HCT116 (cell line): ENCODE measurements around the gene RNF225. TPM values are rescaled to one million over a fixed set of nuclear protein-coding genes. Genes with fewer than 3 reads are reported as not detected.

Experiments used
- ATAC-seq: fragments of 200-7000 bp; cut with Tn5 transposase; 2 replicates; pipeline ENCODE4 v1.9.1; 2020; ENCODE audit warnings: mild to moderate bottlenecking, moderate library complexity
- BruUV-seq: library from RNA; stranded (reverse); fragments of 400-500 nt; replicated peaks from 2 replicates; lab custom pipeline; 2021; lab: Mats Ljungman, UMichigan
- CTCF ChIA-PET: fragments of 300-600 bp; sonication (Branson Sonifier 250); formaldehyde crosslinking; loops from one replicate; lab custom pipeline; 2021; ENCODE audit warnings: antibody characterized with exemption; lab: Charles Lee
- POLR2A ChIA-PET: fragments of 300-600, 350-600 bp; sonication (Branson Sonifier 250); formaldehyde crosslinking; loops from one replicate; lab custom pipeline; 2021; ENCODE audit warnings: antibody characterized with exemption; lab: Charles Lee
- RAD21 ChIA-PET, 2 experiments: fragments of 300-600 bp; sonication (Branson Sonifier 250); formaldehyde crosslinking; loops; one replicate each; lab custom pipeline; 2023; ENCODE audit warnings: low total read pairs in 2 of 2; ENCODE audit not compliant: uncharacterized antibody in 2 of 2, unreplicated experiment in 2 of 2, low non-redundant PET in 1 of 2; lab: Charles Lee
- DNase-seq: peaks from one replicate; pipeline ENCODE4 v3.0.0-alpha.2; 2010; ENCODE audit warnings: low read depth, low spot score
- H2AFZ ChIP-seq: fragments of 200-600 bp; shearing (Covaris generic), sonication (generic); 2 replicates; pipeline ENCODE4 v1.6.1; 2017; ENCODE audit warnings: low read depth, mixed run types, mixed read lengths, antibody characterized with exemption, low read length; ENCODE audit not compliant: poor library complexity, severe bottlenecking
- H3K27ac ChIP-seq: 2 replicates; pipeline ENCODE4 v1.5.1; 2012; ENCODE audit warnings: low read depth, low read length
- H3K27me3 ChIP-seq: fragments of 200-600 bp; sonication (generic); 2 replicates; pipeline ENCODE4 v1.6.1; 2016; ENCODE audit warnings: mixed run types, low read length, mixed read lengths; ENCODE audit not compliant: insufficient read depth
- H3K36me3 ChIP-seq, 2 experiments: fragments of 200-500 bp in 1 of 2; fragments of 200-600 bp in 1 of 2; sonication (Bioruptor generic) in 1 of 2; sonication (generic) in 1 of 2; 2 replicates each; pipeline versions ENCODE4 v1.5.1 to v1.6.1; 2014 to 2016; ENCODE audit warnings: low read length in 2 of 2, inconsistent platforms in 1 of 2, mixed read lengths in 1 of 2, mixed run types in 1 of 2; ENCODE audit not compliant: insufficient read depth in 2 of 2, control insufficient read depth in 1 of 2
- H3K4me1 ChIP-seq, 2 experiments: fragments of 200-600 bp in 1 of 2; sonication (generic) in 1 of 2; 2 replicates each; pipeline versions ENCODE4 v1.5.1 to v1.6.1; 2012 to 2017; ENCODE audit warnings: low read length in 2 of 2, inconsistent platforms in 1 of 2, mild to moderate bottlenecking in 1 of 2, mixed read lengths in 1 of 2, mixed run types in 1 of 2, moderate library complexity in 1 of 2; ENCODE audit not compliant: insufficient read depth in 2 of 2, control insufficient read depth in 1 of 2
- H3K4me2 ChIP-seq: fragments of 200-600 bp; sonication (generic); 2 replicates; pipeline ENCODE4 v1.6.1; 2017; ENCODE audit warnings: mixed run types, low read length, mixed read lengths
- H3K4me3 ChIP-seq, 2 experiments: fragments of 200-600 bp in 1 of 2; sonication (generic) in 1 of 2; replicated peaks in 1 of 2; 2 replicates each; pipeline ENCODE4 v1.5.1; 2011 to 2016; ENCODE audit warnings: low read length in 2 of 2, control low read depth in 1 of 2, low read depth in 1 of 2, mild to moderate bottlenecking in 1 of 2, mixed read lengths in 1 of 2, mixed run types in 1 of 2
- H3K79me2 ChIP-seq: fragments of 200-600 bp; sonication (generic); 2 replicates; pipeline ENCODE4 v1.6.1; 2017; ENCODE audit warnings: mild to moderate bottlenecking, mixed run types, low read length, moderate library complexity, mixed read lengths; ENCODE audit not compliant: insufficient read depth
- H3K9ac ChIP-seq: fragments of 200-600 bp; sonication (generic); 2 replicates; pipeline ENCODE4 v1.6.1; 2016; ENCODE audit warnings: low read length, mixed read lengths
- H3K9me2 ChIP-seq: fragments of 200-600 bp; sonication (generic), shearing (Covaris generic); 2 replicates; pipeline ENCODE4 v1.6.1; 2017; ENCODE audit warnings: mixed run types, mild to moderate bottlenecking, moderate library complexity; ENCODE audit not compliant: insufficient read depth
- H3K9me3 ChIP-seq, 2 experiments: fragments of 200-500 bp in 1 of 2; fragments of 200-600 bp in 1 of 2; sonication (Bioruptor generic) in 1 of 2; sonication (generic) in 1 of 2; 2 replicates each; pipeline ENCODE4 v1.6.1; 2014 to 2017; ENCODE audit warnings: low read length in 2 of 2, mixed read lengths in 2 of 2, inconsistent platforms in 1 of 2, low read depth in 1 of 2, mild to moderate bottlenecking in 1 of 2, mixed run types in 1 of 2, moderate library complexity in 1 of 2; ENCODE audit not compliant: control insufficient read depth in 1 of 2, insufficient read depth in 1 of 2
- H4K20me1 ChIP-seq: fragments of 200-600 bp; sonication (generic), shearing (Covaris generic); 2 replicates; pipeline ENCODE4 v1.6.1; 2017; ENCODE audit warnings: mixed run types, mild to moderate bottlenecking, moderate library complexity; ENCODE audit not compliant: insufficient read depth
- CBX3 ChIP-seq: IDR thresholded peaks from 2 replicates; pipeline ENCODE4 v1.6.1; 2012; ENCODE audit warnings: low read depth
- ELF1 ChIP-seq: IDR thresholded peaks from 2 replicates; pipeline ENCODE4 v1.6.1; 2012; ENCODE audit warnings: low read depth, borderline replicate concordance
- FOSL1 ChIP-seq: IDR thresholded peaks from 2 replicates; pipeline ENCODE4 v1.6.1; 2012; ENCODE audit warnings: low read depth
- RAD21 ChIP-seq: IDR thresholded peaks from 2 replicates; pipeline ENCODE4 v1.6.1; 2012; ENCODE audit warnings: low read depth, mild to moderate bottlenecking
- SIN3A ChIP-seq: IDR thresholded peaks from 2 replicates; pipeline ENCODE4 v1.6.1; 2012; ENCODE audit warnings: low read depth
- SRF ChIP-seq: IDR thresholded peaks from 2 replicates; pipeline ENCODE4 v1.6.1; 2012; ENCODE audit warnings: low read depth
- YY1 ChIP-seq: IDR thresholded peaks from 2 replicates; pipeline ENCODE4 v1.6.1; 2011; ENCODE audit warnings: low read length, low read depth, moderate library complexity, mild to moderate bottlenecking; ENCODE audit not compliant: insufficient replicate concordance; ENCODE audit errors: extremely low read depth
- ZBTB33 ChIP-seq: IDR thresholded peaks from 2 replicates; pipeline ENCODE4 v1.6.1; 2011; ENCODE audit warnings: mild to moderate bottlenecking, low read length, moderate library complexity; ENCODE audit not compliant: insufficient replicate concordance; ENCODE audit errors: extremely low read depth
- intact Hi-C: fragments of 100-400 bp; cut with micrococcal nuclease; formaldehyde crosslinking; loops from 2 replicates; pipeline ENCODE4 v1.10.0; 2022
- total RNA-seq: library from RNA; stranded (reverse); gene quantifications from one replicate; pipeline ENCODE4 v1.2.1, GENCODE V29; 2021; ENCODE audit not compliant: unreplicated experiment

RNF225 gene
- total RNA-seq, 1 experiment from 2014 or later: 1.2 TPM

GRCh38 chr19:58350001-58350861, 45.2 kb upstream of the RNF225 start:
- DNase-seq: no peak
- no peaks in the 10 kb centered on the region for H4K20me1 ChIP-seq
- H3K9me2 ChIP-seq: no peaks in the 10 kb centered on the region
- no peak overlapping the region for H3K27ac ChIP-seq
- H3K36me3 ChIP-seq: no peaks in the 10 kb centered on the region
- H3K27me3 ChIP-seq: no peaks in the 10 kb centered on the region
- RAD21 ChIA-PET: interaction anchor here in 1 of 2 experiments (0.6 kb wide), 1 partner anchor 26 kb away, joined by 3 read pairs; no protein-coding TSS in a partner anchor
- POLR2A ChIA-PET: no interaction called here
- intact Hi-C loops: no loop called here
- CTCF ChIA-PET: no interaction called here
- H3K4me3 ChIP-seq: no peak overlapping the region
- TF ChIP-seq SIN3A (no peak), SRF (no peak), RAD21 (no peak), CBX3 (no peak), YY1 (no peak), ZBTB33 (no peak), FOSL1 (no peak), ELF1 (no peak)
- H2AFZ ChIP-seq: no peak overlapping the region
- no peaks in the 10 kb centered on the region for H3K4me1 ChIP-seq
- H3K9ac ChIP-seq: no peak overlapping the region
- no peak for ATAC-seq
- no peaks in the 10 kb centered on the region for H3K9me3 ChIP-seq
- H3K79me2 ChIP-seq: no peaks in the 10 kb centered on the region
- BruUV-seq: no TSS peak
- H3K4me2 ChIP-seq: no peak overlapping the region
